Measurements from ENCODE around the gene NAA10. TPM values are rescaled to one million over a fixed set of nuclear protein-coding genes. Genes with fewer than 3 reads are reported as not detected.

NAA10 gene
- total RNA-seq, 4 donors from 2014 or later, result 58.7 to 89.3 (median 69.7) TPM

DNA sequence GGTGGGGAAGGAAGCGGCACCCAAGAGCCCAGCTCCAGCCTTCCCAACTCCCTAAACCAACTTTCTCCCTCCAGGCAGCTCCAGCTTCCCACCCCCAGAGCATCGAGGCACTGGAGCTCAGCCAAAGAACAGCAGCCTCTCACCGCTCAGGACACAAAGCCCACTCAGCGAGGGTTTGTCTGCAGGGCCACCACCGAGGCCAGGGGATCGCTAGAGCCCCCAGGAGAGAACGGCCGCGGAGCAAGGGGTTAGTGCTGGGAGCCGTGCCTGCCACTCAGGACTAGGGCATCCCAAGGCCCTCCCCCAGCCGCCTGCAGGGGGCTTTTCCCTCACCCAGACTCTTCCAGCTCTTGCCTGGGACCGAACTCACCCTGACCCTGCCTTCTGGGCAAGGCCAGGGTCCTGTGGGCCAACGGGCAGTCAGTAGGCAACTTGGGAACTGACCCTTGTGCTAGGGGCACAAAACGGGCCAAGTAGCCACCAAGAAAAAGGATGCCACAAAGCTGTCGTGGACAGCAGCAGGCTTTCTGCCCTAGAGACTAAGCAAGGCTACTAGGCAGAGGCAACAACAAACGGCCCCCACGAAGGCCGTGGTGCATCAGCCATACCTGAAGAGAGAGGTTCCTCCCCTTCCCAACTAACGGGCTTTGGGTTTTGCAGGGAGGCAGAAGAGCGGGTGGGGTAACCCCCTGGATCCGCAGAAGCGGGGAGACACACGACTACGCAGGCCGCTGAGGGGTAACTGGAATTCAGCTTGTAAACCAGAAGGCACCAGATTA lies 34.5 kb upstream of the NAA10 start:
- WGBS, 2 donors, result 11 to 23% methylated on average over 11 to 13 of the region's 25 CpGs
- H3K4me1 ChIP-seq, result peaks cover 26 to 45% of the 10 kb centered on the region in 2 donors
- TF ChIP-seq, protein P1, sequence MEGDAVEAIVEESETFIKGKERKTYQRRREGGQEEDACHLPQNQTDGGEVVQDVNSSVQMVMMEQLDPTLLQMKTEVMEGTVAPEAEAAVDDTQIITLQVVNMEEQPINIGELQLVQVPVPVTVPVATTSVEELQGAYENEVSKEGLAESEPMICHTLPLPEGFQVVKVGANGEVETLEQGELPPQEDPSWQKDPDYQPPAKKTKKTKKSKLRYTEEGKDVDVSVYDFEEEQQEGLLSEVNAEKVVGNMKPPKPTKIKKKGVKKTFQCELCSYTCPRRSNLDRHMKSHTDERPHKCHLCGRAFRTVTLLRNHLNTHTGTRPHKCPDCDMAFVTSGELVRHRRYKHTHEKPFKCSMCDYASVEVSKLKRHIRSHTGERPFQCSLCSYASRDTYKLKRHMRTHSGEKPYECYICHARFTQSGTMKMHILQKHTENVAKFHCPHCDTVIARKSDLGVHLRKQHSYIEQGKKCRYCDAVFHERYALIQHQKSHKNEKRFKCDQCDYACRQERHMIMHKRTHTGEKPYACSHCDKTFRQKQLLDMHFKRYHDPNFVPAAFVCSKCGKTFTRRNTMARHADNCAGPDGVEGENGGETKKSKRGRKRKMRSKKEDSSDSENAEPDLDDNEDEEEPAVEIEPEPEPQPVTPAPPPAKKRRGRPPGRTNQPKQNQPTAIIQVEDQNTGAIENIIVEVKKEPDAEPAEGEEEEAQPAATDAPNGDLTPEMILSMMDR (IDR thresholded peaks at IDR 0.05), result no peak
- no peak for TF ChIP-seq POLR2A (IDR thresholded peaks at IDR 0.05)
- H3K27me3 ChIP-seq, result no peaks in the 10 kb centered on the region
- intact Hi-C loops (cut with DNase I), result no loop called here
- no peaks in the 10 kb centered on the region for H3K9me3 ChIP-seq
- no peak for DNase-seq
- H3K36me3 ChIP-seq, result no peaks in the 10 kb centered on the region
- peak overlapping the region in 2 of 3 donors; percentile 98 to 99 for H3K27ac ChIP-seq
- peak overlapping the region in 1 of 3 donors; percentile 66 for H3K4me3 ChIP-seq (replicated peaks in 1 of 3)

GRCh38 chrX:153968754-153969124 lies 33.9 kb upstream of the NAA10 start:
- no peak for DNase-seq
- WGBS, 2 donors, result 0 to 34% methylated on average over 2 to 8 of the region's 12 CpGs
- H3K9me3 ChIP-seq, result no peaks in the 10 kb centered on the region
- no peak for TF ChIP-seq POLR2A (IDR thresholded peaks at IDR 0.05)
- TF ChIP-seq, protein P1 (IDR thresholded peaks at IDR 0.05), result no peak
- peaks cover 0 to under 1% of the 10 kb centered on the region in 2 donors for H3K36me3 ChIP-seq
- no peak overlapping the region for H3K27ac ChIP-seq
- no peaks in the 10 kb centered on the region for H3K27me3 ChIP-seq
- intact Hi-C loops (cut with DNase I), result no loop called here
- H3K4me1 ChIP-seq, result peaks cover 26 to 41% of the 10 kb centered on the region in 2 donors
- no peak overlapping the region for H3K4me3 ChIP-seq (replicated peaks in 1 of 3)

DNA sequence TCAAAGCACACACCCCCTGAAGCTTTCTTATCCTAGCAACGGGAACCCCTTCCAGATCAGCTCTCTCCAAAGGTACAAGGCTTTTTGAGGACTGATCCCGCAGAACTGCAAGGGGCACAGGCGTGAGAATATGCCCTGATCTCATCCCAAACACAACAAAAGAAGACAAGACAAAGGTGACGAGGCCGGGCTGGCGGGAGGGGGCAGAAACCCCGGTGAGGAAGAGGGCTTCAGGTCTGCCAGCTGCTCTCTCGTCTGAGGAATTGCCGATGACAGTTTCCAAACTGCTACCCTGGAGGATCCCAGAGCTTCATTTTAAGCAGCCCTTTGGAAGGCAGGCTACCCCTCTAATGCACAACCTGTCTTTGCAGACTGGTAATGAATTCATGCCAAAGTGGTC lies 33.4 kb upstream of the NAA10 start:
- no peak for DNase-seq
- H3K27ac ChIP-seq, result no peak overlapping the region

DNA sequence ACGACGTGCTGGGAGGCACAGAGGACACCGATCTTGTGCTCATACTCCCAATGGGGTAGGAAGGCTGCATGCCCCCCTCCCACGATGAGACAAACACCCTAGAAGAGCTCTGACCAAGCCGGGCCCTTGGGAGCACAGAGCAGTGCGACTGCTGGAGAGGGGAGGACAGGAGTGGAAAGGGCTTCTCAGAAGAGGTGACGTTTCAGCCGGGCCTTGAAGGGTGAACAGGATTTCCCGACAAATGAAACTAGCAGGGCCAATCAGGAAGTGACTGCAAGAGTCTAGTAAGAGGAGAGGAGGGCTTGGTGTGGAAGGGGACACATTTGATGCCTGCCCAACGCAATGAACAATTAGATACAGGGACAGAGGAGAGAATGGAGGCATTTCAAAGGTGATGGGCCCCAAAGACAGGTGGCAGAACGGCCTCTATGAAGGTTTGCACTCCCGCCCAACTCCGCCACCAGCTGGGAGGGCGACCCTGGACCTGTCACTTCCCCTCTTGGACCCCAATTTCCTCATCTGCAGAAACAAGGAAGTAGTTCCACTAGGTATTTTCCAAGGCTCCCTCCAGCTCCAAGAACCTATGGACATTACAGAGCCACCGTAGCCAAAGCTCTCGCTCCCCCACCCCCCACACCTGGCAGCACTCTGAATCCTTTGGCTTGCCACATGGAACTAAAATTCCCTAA lies 32.8 kb upstream of the NAA10 start:
- H3K4me3 ChIP-seq (replicated peaks in 1 of 3), result no peak overlapping the region
- no peak for DNase-seq
- no peaks in the 10 kb centered on the region for H3K27me3 ChIP-seq
- TF ChIP-seq, protein P1 (IDR thresholded peaks at IDR 0.05), result no peak
- TF ChIP-seq POLR2A (IDR thresholded peaks at IDR 0.05), result no peak
- peaks cover 0 to 6% of the 10 kb centered on the region in 2 donors for H3K36me3 ChIP-seq
- intact Hi-C loops (cut with DNase I), result no loop called here
- no peaks in the 10 kb centered on the region for H3K9me3 ChIP-seq
- H3K4me1 ChIP-seq, result peaks cover 26 to 34% of the 10 kb centered on the region in 2 donors
- no peak overlapping the region for H3K27ac ChIP-seq
- 48 to 65% methylated on average over 8 to 16 of the region's 16 CpGs for WGBS, 2 donors

More for the DNA sequence above, 33.4 kb upstream of the NAA10 start:
- Histone ChIP-seq H3K9me3 (no peaks in the 10 kb centered on the region), H3K4me3 (replicated peaks in 1 of 3) (no peak overlapping the region), H3K4me1 (peaks cover 26 to 36% of the 10 kb centered on the region in 2 donors), H3K36me3 (peaks cover 0 to 6% of the 10 kb centered on the region in 2 donors), H3K27me3 (no peaks in the 10 kb centered on the region)
- TF ChIP-seq, protein P1 (IDR thresholded peaks at IDR 0.05), result no peak
- TF ChIP-seq POLR2A (IDR thresholded peaks at IDR 0.05), result no peak
- intact Hi-C loops (cut with DNase I), result no loop called here
- 40 to 58% methylated on average over 1 to 9 of the region's 9 CpGs for WGBS, 2 donors

All from thyroid gland (tissue), 4 donors.